ENCODE data around the gene UBE2J2.

GRCh38 chr1:1262071-1262470 lies 11.6 kb downstream of the UBE2J2 start:
- TF ChIP-seq POLR2A (IDR thresholded peaks at IDR 0.05; ENCODE audit: low read depth, low read length) (no peak), TAF1 (IDR thresholded peaks at IDR 0.05; ENCODE audit: borderline replicate concordance, low read depth, low read length) (no peak)
